Activated effector memory CD4-positive, alpha-beta T cell treated with anti-CD3 and anti-CD28 coated beads, Interleukin-2, amount 50 U/mL, for 16 hours (primary cell): Measurements from ENCODE around the gene CREB3.
A peak's percentile ranks its signal among the peaks of the same experiment; 100 is the strongest.

Experiments used
- DNase-seq: peaks from one replicate; pipeline ENCODE4 v3.0.0-alpha.2; 2020

The CREB3 gene

GRCh38 chr9:35732185-35732799 is at the start of gene CREB3, which contains the start of gene TLN1:
CREB3 (plus strand) TSS chr9:35732666; CDS start chr9:35732773, 107 bp downstream.
TLN1 (minus strand) TSS chr9:35732195; CDS start chr9:35725694, 6,501 bp downstream.
- peak; percentile 99 for DNase-seq

GRCh38 chr9:35683323-35683722 is 49.1 kb upstream of the CREB3 start:
- DNase-seq: no peak

- no peak for DNase-seq
These were observed 47.5 kb upstream of the CREB3 start for GRCh38 chr9:35684921-35685320.

GRCh38 chr9:35685506-35685905 is 47.0 kb upstream of the CREB3 start:
- DNase-seq: no peak

GRCh38 chr9:35686222-35687203 is 46.0 kb upstream of the CREB3 start:
- DNase-seq: no peak

- DNase-seq: no peak
These were observed 45.2 kb upstream of the CREB3 start for GRCh38 chr9:35687306-35687705.

GRCh38 chr9:35687972-35688557 is 44.4 kb upstream of the CREB3 start:
- no peak for DNase-seq

- no peak for DNase-seq
These were observed 43.6 kb upstream of the CREB3 start for GRCh38 chr9:35688558-35689541.

GRCh38 chr9:35689542-35690293 is 42.7 kb upstream of the CREB3 start, which contains the start of gene TPM2:
TPM2 (minus strand) TSS chr9:35689925; CDS start chr9:35689817, 108 bp downstream.
- no peak for DNase-seq

- DNase-seq: no peak
These were observed 42.2 kb upstream of the CREB3 start for GRCh38 chr9:35690294-35690613.

GRCh38 chr9:35690614-35691333 is 41.7 kb upstream of the CREB3 start:
- DNase-seq: peak; percentile 79

GRCh38 chr9:35691334-35691650 is 41.2 kb upstream of the CREB3 start:
- DNase-seq: no peak

GRCh38 chr9:35691757-35692301 is 40.6 kb upstream of the CREB3 start:
- DNase-seq: no peak

GRCh38 chr9:35695943-35696401 is 36.5 kb upstream of the CREB3 start:
- no peak for DNase-seq

- peak; percentile 85 for DNase-seq
These were observed 35.8 kb upstream of the CREB3 start for GRCh38 chr9:35696520-35697215.

- DNase-seq: no peak
These were observed 35.0 kb upstream of the CREB3 start for GRCh38 chr9:35697486-35697885.

- DNase-seq: no peak
These were observed 34.2 kb upstream of the CREB3 start for GRCh38 chr9:35698231-35698630.

- no peak for DNase-seq
These were observed 32.4 kb upstream of the CREB3 start for GRCh38 chr9:35700031-35700430.

- DNase-seq: no peak
These were observed 31.5 kb upstream of the CREB3 start for GRCh38 chr9:35700942-35701341.

- no peak for DNase-seq
These were observed 29.8 kb upstream of the CREB3 start for GRCh38 chr9:35702696-35703095.
